GM21786 (cell line): ENCODE data around the gene ARL8A.
"Not testable (repeated sequence)": the region's sequence is repeated elsewhere in the genome, so short reads cannot be mapped to it uniquely, and the experiment has no call there.

ENCODE experiments used
- ATAC-seq: cut with Tn5 transposase; IDR thresholded peaks from one replicate; pipeline ENCODE4 v1.9.1; 2021; ENCODE audit not compliant: unreplicated experiment

ARL8A gene

DNA sequence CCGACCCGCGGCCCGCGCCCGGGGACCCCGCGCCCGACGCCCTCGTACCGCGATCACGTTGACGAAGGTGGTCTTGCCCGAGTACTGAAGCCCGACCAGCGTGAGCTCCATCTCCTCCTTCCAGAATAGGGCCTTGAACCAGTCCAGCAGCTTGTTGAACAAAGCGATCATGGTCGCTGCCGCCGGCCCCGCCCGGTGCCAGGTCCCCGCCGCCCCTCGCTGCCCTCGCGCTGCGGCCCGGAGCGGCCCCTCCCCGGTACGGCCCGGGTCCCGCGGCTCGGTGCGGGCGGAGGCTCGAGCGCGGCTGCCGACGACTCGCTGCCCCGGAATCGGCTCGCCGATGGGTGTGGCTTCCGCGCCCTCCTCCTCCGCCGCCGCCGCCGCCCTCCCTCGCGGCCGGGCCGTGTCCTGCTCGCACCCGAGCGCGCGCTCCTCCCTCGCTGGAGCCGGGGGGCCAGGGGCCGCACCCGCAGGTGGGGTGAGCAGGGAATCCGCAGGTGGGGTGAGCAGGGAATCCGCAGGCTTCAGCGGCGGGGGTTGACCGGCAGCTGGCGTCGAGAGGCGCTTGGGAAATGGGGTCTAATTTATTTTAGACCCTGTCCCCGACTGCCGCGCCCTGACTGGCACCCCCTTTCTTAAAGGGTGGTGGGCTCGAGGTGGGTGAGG is at the start of gene ARL8A:
ARL8A (minus strand) TSS at position 336 of the 666 bp plus-strand sequence; CDS start at position 171, 165 bp downstream.
- ATAC-seq, result peak; percentile 68

DNA sequence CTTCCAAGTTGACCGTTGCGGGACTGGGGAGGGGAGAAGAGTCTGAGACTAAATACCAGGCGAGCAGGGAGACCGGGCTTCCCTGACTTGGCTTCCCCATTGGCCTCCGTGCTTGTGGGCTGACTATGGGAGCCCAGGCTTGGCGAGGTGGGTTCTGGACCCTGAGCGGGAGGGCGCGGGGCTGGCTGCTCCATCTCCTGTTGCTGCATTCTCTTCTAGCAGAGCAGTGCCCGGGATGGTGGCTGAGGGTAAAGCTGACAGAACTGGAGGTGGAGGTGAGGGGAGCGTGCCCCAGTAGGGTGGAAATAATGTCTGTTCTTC is 49.8 kb upstream of the ARL8A start:
- ATAC-seq, result no peak

DNA sequence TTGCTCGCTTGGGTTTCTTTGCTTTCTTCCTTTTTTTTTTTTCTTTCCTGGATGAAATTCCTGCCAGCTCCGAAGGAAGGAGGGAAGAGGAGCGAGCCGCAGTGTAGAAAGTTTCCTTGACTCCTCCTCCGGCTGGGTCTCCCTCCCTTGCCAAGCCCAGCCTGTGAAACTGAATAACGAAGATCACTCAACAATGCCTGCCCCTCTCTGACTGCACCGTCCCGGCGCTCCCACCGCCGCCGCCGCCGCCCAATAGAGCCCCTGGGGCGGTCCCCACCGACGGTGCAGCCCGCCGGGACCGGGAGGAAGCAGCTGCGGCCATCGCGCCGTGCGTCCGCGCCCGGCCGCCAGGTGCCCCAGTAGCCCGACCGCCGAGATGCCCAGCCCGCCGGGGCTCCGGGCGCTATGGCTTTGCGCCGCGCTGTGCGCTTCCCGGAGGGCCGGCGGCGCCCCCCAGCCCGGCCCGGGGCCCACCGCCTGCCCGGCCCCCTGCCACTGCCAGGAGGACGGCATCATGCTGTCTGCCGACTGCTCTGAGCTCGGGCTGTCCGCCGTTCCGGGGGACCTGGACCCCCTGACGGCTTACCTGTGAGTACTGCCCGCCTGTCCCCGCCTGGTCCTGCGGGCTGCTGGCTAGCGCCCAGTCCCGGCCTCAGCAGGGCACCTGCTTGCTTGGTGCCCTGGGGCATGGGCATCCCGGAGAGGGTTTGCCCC is 49.2 kb upstream of the ARL8A start, which contains the start of gene LGR6:
LGR6 (plus strand) TSS at position 186 of the 714 bp plus-strand sequence; CDS start at position 377, 191 bp downstream.
- ATAC-seq, result no peak

DNA sequence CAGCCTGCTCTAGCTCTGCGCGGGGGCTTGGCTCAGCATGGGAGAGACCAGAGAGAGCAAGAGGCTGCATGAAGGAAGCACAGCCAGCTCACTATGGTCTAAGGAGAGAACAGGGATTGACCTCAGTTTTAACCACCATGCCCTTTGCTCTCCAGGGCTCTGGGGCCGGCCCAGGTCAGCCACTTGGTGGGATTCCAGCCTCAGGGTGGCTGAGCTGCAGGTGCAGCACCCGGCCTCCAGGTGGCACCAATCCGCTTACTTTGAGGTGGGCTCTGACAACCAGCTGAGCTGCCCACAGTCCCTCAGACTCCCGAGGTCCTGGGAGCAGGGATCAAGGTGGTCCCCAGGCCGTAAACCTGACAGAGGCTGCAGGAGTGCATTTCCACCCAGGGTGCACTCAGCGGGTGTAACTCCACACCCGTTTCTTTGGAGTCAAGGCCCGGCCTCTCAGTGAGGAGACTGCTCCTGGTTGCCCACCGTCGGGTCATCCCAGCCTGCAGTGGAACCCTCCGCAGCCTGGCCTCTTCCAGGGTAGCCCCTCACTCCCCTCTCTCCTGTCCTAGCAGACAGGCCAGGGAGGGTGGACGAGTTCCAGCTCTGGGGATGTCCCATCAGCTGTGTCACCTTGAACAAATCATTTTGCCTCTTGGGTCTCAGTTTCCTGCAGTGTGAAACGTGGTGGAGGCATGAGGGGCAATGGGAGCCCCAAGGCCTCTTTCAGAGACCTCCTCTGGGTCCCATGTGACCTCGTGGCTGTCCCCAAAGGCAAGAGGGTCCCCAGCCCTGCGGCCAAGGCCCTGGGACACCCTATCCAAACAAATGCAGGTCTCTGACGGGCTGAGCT is 48.5 kb upstream of the ARL8A start:
- ATAC-seq, result no peak

DNA sequence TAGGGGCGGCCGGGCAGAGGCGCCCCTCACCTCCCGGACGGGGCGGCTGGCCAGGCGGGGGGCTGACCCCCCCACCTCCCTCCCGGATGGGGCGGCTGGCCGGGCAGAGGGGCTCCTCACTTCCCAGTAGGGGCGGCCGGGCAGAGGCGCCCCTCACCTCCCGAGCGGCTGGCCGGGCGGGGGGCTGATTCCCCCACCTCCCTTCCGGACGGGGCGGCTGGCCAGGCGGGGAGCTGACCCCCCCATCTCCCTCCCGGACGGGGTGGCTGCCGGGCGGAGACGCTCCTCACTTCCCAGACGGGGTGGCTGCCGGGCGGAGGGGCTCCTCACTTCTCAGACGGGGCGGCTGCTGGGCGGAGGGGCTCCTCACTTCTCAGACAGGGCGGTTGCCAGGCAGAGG is 46.9 kb upstream of the ARL8A start:
- ATAC-seq, result not testable (repeated sequence)

DNA sequence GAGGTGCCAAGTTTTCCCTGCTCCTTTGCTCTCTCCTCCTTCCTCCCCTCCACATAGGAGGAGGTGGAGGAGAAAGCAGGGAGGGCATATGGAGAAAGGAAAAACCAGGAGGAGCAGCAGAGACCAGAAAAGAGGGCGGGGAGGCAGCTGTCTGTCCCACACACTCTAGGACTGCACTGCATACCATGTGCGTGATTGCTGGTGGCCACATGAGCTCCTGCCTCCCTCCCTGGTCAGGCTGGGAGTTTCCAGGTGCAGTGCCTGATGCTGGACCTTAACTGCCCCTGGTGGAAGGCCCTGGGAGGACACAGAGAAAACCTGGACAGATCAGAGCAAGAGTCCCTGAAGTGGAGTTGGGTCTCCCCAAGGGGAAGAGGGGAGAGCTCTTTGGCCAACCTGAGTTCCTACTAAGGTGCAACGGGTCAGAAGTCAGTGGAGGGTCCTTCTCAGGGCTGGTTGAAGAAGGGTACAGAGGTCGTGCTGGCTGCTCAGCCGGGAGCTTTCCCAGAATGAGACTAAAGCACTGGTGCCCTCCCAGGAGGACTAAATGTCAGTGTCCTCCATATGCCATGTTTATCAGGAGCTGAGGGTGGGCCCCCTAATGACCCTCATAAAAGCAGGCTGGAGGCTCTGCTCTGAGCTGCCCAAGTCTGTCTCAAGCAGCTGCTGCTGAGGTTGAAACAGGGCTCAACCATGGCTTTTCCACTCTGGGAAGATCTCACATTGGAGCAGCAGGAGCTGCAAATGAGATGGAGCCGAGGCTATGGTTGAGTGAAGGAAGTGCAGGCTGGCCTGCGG is 45.6 kb upstream of the ARL8A start:
- no peak for ATAC-seq

DNA sequence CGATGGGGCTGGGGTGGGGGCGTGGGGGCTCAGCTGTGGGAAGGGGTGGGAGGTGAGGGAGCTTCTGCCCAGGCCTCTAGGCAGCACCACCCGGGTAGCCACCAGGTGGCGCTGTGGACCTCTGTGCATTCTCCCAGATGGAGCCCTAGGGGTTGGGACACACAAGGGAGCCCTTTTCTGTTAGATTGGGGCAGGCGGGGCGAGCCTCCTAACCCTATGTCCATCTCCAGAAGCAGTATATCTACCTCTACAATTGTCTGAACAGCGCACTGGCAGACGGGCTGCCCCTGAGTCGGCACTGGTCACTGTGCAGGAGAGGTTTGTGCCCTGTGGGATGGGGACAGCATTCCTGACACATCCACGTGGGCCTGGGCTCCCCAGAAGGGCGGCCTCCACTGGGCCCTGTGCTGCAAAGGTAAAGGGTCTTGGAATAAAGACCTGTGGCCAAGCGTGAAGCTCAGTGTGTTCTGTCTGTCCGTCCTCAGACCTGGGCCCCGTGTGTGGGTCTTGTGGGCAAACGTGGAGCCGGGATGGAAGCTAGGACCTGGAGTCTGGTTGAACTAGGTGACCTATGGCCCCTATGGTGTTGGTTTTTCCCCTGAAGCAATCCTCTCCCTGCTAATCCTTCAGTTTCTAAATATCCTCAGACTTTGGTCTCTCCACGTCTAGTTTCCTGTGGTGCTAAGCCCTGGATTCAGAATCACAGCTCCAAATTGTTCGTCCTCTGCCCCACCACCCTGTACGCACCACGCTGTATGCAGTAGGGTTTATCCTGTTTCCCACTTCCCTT is 44.7 kb upstream of the ARL8A start:
- no peak for ATAC-seq

DNA sequence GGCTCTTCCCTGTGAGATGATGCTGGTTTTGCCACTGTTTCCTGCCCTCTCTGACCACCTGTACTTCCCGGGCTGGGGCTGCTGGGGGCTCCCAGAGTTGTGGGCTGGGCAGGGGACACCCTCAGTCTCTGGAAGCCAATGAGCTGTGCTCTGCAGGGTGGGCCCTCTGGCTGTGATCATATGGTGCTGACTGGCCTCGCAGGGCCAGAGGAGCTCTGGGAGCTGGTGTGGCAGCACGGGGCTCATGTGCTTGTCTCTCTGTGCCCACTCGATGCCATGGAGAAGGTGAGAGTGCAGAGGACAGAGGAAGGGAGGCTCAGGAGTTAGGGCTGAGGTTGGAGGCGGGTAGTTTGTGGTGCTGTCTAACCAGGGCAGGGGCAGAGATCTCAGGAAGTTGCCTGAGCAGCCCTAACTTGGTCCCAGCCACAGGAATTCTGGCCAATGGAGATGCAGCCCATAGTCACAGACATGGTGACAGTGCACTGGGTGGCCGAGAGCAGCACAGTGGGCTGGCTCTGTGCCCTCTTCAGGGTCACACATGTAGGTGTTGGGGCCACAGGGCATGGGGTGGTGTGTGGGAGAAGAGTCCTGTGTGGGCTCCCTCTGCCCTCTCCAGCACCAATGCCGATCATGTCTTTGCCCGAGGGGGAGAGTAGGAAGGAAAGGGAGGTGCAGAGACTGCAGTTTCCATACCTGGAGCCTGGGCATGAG is 43.3 kb upstream of the ARL8A start:
- no peak for ATAC-seq

DNA sequence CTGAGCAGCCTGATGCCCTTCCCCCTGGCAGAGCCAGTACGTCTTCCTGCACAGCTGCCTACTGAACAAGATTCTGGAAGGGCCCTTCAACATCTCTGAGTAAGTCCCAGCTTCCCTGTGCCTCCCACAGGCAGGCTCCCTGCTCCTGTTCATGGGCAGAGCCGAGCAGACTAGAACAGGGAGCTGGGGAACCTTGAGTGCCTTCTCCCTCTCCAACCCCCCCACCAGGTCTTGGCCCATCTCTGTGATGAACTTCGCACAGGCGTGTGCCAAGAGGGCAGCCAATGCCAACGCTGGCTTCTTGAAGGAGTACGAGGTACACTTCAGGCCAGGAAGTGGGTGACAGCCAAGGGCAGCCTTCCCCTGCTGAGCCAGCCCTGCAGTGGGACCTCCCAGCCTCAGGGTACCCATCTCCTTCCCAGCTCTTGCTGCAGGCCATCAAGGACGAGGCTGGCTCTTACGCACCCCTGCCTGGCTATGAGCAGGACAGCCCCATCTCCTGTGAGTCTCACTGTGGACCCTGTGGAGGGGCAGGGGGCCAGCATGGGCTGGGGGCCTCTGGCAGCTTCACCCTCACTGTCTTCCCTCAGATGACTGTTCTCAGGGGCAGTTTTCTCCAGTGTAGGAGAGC is 42.6 kb upstream of the ARL8A start:
- ATAC-seq, result no peak

DNA sequence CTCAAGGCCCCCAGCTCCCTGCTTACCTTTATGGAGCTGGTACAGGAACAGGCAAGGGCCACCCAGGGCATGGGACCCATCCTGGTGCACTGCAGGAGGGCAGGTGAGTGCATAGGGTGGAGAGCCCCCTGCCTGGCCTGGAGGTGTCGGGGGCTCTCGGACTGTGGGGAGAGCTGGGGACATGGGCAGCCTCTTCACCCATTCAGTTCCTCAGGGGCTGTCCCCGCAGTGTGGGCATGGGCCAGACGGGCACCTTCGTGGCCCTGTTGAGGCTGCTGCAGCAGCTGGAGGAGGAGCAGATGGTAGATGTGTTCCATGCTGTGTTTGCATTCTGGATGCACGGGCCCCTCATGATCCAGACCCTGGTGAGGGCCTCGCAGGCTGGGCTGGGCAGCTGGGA is 41.8 kb upstream of the ARL8A start:
- no peak for ATAC-seq

DNA sequence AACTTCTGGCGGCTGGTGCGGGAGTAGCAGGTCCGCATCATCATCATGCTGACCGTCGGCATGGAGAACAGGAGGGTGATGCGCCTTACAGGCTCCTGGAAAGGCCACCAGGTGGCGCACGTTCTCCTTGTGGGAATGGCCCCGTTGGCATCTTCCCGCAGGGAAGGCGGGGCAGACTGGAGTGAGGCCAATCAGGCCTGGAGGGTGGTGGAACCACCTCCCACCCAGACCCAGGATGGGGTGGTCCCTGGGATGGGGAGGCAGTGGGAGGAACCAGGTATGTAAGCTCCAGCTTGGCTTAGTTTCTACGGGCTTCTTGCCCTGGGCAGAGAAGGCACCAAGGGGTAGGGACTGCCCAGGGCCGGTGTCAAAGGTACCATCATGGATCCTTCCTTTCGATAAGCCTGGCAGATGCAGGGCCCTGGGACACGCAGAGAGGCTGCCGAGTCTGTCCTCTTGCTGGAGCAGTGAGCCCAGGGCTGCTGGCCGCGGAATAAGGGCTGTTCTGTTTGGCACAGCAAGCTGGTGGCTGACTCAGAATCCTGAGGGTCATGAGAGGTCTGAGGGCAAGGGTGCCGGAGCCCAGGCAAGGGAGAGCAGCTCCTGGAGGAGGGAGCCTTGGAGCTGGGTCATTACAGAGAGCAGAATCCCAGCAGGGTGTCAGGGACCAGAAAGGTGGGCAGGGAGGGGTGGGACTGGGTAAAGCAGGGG is 40.4 kb upstream of the ARL8A start:
- no peak for ATAC-seq

DNA sequence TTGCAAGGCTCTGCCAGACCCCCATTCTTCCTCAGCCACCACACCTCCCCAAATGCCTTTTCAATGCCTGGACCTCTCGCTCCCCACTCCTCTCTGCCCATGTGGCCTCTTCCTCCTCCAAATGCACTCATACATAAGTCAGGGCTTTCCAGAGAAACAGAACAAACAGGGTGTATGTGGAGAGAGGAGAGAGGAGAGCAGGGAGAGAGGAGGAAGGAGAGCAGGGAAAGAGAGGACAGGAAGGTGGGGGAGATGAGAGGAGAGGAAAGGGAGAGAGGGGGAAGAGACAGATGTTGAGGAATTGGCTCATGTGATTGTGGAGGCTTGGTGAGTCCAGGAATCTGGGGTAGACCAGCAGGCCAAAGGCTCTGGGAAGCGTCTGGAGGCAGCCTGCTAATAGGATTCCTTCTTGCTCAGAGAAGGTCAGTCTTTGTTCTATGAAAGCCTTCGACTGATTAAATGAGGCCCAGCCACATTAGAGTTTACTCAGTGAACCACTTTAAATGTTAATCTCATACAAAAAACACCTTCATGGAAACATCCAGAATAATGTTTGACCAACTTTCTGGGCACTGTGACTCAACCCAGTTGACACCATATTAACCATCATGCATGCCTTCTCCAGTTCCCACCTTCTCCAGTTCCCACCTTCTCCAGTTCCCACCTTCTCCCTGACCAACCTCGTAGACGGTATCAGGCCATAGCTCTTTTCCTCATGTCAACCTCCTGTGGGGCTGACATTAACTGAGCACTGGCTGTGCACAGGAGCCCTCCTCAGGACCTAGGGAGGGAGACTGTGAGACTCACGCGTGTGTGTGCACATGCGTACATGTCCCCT is 37.7 kb upstream of the ARL8A start:
- no peak for ATAC-seq

DNA sequence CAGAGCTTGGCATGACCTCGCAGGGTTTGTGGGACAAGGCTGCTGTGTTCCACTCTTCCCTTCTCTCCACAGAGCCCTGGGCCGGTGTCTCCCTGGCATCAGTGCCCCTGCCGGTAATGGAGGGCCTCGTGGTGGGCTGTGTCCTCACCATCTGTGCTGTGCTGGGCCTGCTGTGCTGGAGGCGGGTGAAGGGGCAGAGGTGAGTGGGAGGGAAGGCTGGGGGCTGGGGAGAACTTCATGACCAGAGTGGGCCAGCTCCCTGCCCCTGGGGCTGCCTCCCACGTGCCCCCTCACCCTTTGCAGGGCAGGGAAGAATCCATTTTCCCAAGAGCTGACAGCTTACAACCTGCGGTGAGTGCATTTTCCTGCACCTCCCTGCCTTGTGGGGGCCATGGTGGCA is 37.0 kb upstream of the ARL8A start:
- no peak for ATAC-seq

DNA sequence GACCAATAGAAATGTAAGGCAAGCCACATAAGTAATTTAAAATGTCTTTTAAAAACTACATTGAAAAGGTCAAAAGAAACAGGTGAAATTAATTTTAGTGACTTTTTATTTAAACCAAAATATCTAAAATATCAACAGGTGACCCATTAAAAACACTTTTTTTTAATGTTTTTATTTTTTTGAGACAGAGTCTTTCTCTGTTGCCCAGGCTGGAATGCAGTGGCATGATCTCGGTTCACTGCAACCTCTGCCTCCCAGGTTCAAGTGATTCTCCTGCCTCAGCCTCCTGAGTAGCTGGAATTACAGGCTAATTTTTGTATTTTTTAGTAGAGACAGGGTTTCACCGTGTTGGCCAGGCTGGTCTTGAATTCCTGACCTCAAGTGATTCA is 36.2 kb upstream of the ARL8A start:
- ATAC-seq, result not testable (repeated sequence)

DNA sequence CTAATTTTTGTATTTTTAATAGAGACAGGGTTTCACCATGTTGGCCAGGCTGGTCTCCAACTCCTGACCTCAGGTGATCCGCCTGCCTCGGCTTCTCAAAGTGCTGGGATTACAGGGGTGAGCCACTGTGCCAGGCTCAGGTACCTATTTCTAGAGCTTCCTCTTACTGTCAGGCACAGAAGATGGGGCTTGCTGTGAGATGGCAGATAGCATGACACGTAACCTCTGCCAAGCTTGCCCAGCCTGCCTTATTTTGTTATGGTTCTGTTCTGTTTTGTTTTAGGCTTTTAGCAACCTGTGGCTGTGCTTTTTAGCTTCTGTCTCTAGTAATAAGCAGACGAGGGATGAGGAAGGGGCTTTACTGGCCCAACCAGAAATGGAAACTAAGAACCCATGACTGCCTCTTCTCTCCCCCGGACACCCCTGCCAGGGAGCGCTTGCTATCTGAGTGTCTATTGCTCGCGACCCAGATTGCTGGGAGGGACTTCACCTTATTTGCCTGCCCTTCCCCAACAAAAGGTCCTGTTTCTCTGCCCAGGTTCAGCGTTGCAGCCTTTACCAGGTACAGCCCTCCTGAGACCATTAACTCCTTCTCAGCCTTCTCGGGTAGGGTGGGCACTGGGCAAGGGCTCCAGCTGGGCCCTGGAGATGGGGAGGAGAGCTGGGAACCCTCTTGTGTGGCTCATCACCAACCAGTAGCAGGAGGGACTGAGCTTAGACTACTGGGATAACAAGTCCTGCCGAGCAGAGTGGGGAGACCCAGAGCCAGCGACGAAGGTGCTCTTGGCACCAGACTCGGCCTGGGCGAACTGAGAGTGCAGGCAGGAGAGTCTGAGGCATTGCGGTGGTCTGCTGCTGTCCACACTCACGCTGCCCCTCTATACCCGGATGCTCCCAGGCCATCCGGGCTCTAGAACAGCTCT is 35.6 kb upstream of the ARL8A start:
- ATAC-seq, result peak; percentile 70
